Coronary artery (tissue), 2 donors: ENCODE measurements around the gene SF3B4.
A peak's percentile ranks its signal among the peaks of the same experiment; 100 is the strongest.
"Not testable (repeated sequence)": the region's sequence is repeated elsewhere in the genome, so short reads cannot be mapped to it uniquely, and the experiment has no call there.

ENCODE experiments used
- DNase-seq: peaks from one replicate; pipeline ENCODE4 v3.0.0-alpha.2; 2017; ENCODE audit warnings: low spot score
- H3K27ac ChIP-seq, 2 donors: fragments of 200-600 bp; sonication (generic); one replicate each; pipeline ENCODE4 v1.5.1; 2016 to 2019
- H3K4me3 ChIP-seq: fragments of 200-600 bp; sonication (generic); 2 replicates; pipeline ENCODE4 v1.5.1; 2016; ENCODE audit warnings: mild to moderate bottlenecking, moderate library complexity
- TF ChIP-seq, protein P1 (sequence below): fragments of 200-600 bp; sonication (generic); IDR thresholded peaks from one replicate; pipeline ENCODE4 v1.5.1; 2019; ENCODE audit warnings: antibody characterized with exemption

SF3B4 gene

GRCh38 chr1:149888999-149889289 is 38.7 kb downstream of the SF3B4 start:
- peak overlapping the region; percentile 81 for H3K4me3 ChIP-seq
- DNase-seq, result no peak
- H3K27ac ChIP-seq, result peak overlapping the region; percentile 97 to 98
- TF ChIP-seq, protein P1, sequence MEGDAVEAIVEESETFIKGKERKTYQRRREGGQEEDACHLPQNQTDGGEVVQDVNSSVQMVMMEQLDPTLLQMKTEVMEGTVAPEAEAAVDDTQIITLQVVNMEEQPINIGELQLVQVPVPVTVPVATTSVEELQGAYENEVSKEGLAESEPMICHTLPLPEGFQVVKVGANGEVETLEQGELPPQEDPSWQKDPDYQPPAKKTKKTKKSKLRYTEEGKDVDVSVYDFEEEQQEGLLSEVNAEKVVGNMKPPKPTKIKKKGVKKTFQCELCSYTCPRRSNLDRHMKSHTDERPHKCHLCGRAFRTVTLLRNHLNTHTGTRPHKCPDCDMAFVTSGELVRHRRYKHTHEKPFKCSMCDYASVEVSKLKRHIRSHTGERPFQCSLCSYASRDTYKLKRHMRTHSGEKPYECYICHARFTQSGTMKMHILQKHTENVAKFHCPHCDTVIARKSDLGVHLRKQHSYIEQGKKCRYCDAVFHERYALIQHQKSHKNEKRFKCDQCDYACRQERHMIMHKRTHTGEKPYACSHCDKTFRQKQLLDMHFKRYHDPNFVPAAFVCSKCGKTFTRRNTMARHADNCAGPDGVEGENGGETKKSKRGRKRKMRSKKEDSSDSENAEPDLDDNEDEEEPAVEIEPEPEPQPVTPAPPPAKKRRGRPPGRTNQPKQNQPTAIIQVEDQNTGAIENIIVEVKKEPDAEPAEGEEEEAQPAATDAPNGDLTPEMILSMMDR, result no peak

- TF ChIP-seq, protein P1, result peak; percentile 32
- Histone ChIP-seq H3K4me3 (peak overlapping the region; percentile 81), H3K27ac (peak overlapping the region; percentile 97 to 98)
- DNase-seq, result peak; percentile 93
Measured at GRCh38 chr1:149888247-149888998, 39.2 kb downstream of the SF3B4 start.

- Histone ChIP-seq H3K27ac (peak overlapping the region; percentile 97 to 98), H3K4me3 (peak overlapping the region; percentile 81)
- TF ChIP-seq, protein P1, result no peak
- peak; percentile 92 for DNase-seq
Measured at GRCh38 chr1:149887456-149888246, 40.0 kb downstream of the SF3B4 start.

- H3K27ac ChIP-seq, result peak overlapping the region; percentile 97 to 98
- H3K4me3 ChIP-seq, result peak overlapping the region; percentile 81
- DNase-seq, result not testable (repeated sequence)
Measured at GRCh38 chr1:149887196-149887455, 40.5 kb downstream of the SF3B4 start.

- peak; percentile 94 for DNase-seq
Measured at GRCh38 chr1:149886396-149887195, 41.0 kb downstream of the SF3B4 start.

GRCh38 chr1:149886121-149886395 is 41.5 kb downstream of the SF3B4 start:
- Histone ChIP-seq H3K27ac (peak overlapping the region; percentile 98), H3K4me3 (peak overlapping the region; percentile 81)
- not testable (repeated sequence) for DNase-seq

More at GRCh38 chr1:149886396-149887195, 41.0 kb downstream of the SF3B4 start:
- H3K27ac ChIP-seq, result peak overlapping the region; percentile 98
- TF ChIP-seq, protein P1, result no peak
- peak overlapping the region; percentile 81 for H3K4me3 ChIP-seq

DNA sequence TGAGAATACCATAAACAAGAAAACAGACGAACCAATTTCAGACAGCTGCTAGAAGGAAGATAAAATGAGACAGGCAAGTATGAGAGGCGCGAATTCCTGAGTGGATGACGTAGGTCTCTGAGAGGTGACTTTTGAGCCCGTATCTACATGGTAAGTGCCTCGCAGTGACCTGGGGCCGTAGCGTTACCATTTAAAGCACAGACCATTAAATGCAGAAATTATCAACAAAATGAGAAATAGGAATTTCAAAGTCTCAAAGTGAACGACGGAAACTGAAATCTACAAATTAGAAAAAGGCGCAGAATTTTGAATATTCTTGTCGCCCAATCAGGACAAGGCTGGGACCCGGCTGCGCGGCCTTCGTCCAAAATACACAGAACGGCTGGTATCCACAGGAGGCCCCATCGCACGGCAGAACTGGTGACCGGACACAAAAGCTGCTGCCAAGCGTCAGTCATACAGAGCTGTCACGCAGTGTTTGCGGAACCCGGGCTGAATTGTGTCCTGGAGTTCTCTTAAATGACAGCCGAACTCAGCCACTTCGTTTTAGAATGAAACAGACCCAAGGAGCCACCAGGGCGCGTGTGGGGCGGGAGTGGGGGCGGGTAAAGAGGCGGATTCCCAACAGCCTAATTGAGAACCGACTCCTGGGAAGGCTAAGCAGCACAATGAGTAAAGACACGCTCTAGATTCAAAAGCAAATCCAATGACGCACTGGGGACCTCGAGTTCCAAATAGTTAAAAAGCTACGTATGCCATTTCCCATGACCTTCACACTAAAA is 42.1 kb downstream of the SF3B4 start:
- Histone ChIP-seq H3K4me3 (peak overlapping the region; percentile 81), H3K27ac (peak overlapping the region; percentile 98)
- TF ChIP-seq, protein P1, result no peak
- peak; percentile 95 for DNase-seq
